ENCODE data around the gene HTATIP2.
A peak's percentile ranks its signal among the peaks of the same experiment; 100 is the strongest.
"Not testable (repeated sequence)": the region's sequence is repeated elsewhere in the genome, so short reads cannot be mapped to it uniquely, and the experiment has no call there.

The HTATIP2 gene

GRCh38 chr11:20363500-20364340 is at the start of gene HTATIP2:
TSS of gene HTATIP2 (plus strand) at chr11:20363714. CDS start at chr11:20364238, 524 bp downstream.
- DNase-seq: peak; percentile 36

- no peak for DNase-seq
Observed at GRCh38 chr11:20315800-20316199, 47.7 kb upstream of the HTATIP2 start.

GRCh38 chr11:20321177-20321576 is 42.3 kb upstream of the HTATIP2 start:
- DNase-seq: no peak

GRCh38 chr11:20327377-20327935 is 36.1 kb upstream of the HTATIP2 start:
- no peak for DNase-seq

GRCh38 chr11:20336056-20336455 is 27.5 kb upstream of the HTATIP2 start:
- DNase-seq: no peak

GRCh38 chr11:20337526-20338154 is 25.9 kb upstream of the HTATIP2 start:
- DNase-seq: peak; percentile 20

GRCh38 chr11:20342347-20343141 is 21.0 kb upstream of the HTATIP2 start:
- DNase-seq: no peak

- DNase-seq: no peak
Observed at GRCh38 chr11:20351136-20351535, 12.4 kb upstream of the HTATIP2 start.

- DNase-seq: no peak
Observed at GRCh38 chr11:20351751-20352262, 11.7 kb upstream of the HTATIP2 start.

- DNase-seq: peak; percentile 37
Observed at GRCh38 chr11:20353829-20354434, 9.6 kb upstream of the HTATIP2 start.

GRCh38 chr11:20355221-20356219 is 8.0 kb upstream of the HTATIP2 start:
- DNase-seq: peak; percentile 10

- DNase-seq: no peak
Observed at GRCh38 chr11:20357150-20357549, 6.4 kb upstream of the HTATIP2 start.

- no peak for DNase-seq
Observed at GRCh38 chr11:20360650-20361049, 2.9 kb upstream of the HTATIP2 start.

GRCh38 chr11:20362481-20362880 is 1.0 kb upstream of the HTATIP2 start:
- no peak for DNase-seq

GRCh38 chr11:20363149-20363499 is 390 bp upstream of the HTATIP2 start:
- DNase-seq: no peak

GRCh38 chr11:20364341-20364792 is 853 bp downstream of the HTATIP2 start:
- DNase-seq: no peak

- DNase-seq: not testable (repeated sequence)
Observed at GRCh38 chr11:20365465-20365864, 2.0 kb downstream of the HTATIP2 start.

GRCh38 chr11:20367313-20367948 is 3.9 kb downstream of the HTATIP2 start:
- DNase-seq: peak; percentile 12

- DNase-seq: no peak
Observed at GRCh38 chr11:20368438-20368837, 4.9 kb downstream of the HTATIP2 start.

GRCh38 chr11:20369826-20370225 is 6.3 kb downstream of the HTATIP2 start:
- no peak for DNase-seq
